Naive B cell (primary cell): ENCODE measurements around the gene ASCC1. TPM values are rescaled to one million over a fixed set of nuclear protein-coding genes. Genes with fewer than 3 reads are reported as not detected.
A peak's percentile ranks its signal among the peaks of the same experiment; 100 is the strongest.

ENCODE experiments used
- ATAC-seq, 2 donors: fragments of 150-1000 bp; cut with Tn5 transposase; 2 replicates each; pipeline ENCODE4 v1.10.0; 2021; ENCODE audit warnings: low read depth in 2 of 2, mild to moderate bottlenecking in 2 of 2, moderate library complexity in 2 of 2
- DNase-seq: peaks from one replicate; pipeline ENCODE4 v3.0.0; 2022
- H3K27ac Mint-ChIP-seq, 6 donors: one replicate each; pipeline ENCODE4 v1.8.0; 2020 to 2022; ENCODE audit warnings: mild to moderate bottlenecking in 6 of 6, mixed read lengths in 6 of 6, moderate library complexity in 5 of 6, inconsistent platforms in 2 of 6
- H3K27me3 Mint-ChIP-seq, 3 donors: one replicate each; pipeline ENCODE4 v1.8.0; 2021 to 2022; ENCODE audit warnings: mixed read lengths in 3 of 3, mild to moderate bottlenecking in 1 of 3
- H3K36me3 Mint-ChIP-seq, 2 donors: one replicate each; pipeline ENCODE4 v1.8.0; 2020 to 2022; ENCODE audit warnings: mixed read lengths in 2 of 2, inconsistent platforms in 1 of 2, mild to moderate bottlenecking in 1 of 2
- H3K4me1 Mint-ChIP-seq, 3 donors: one replicate each; pipeline ENCODE4 v1.8.0; 2020 to 2022; ENCODE audit warnings: mixed read lengths in 3 of 3, inconsistent platforms in 1 of 3, mild to moderate bottlenecking in 1 of 3, moderate library complexity in 1 of 3
- H3K4me3 Mint-ChIP-seq, 8 donors: one replicate each; pipeline ENCODE4 v1.8.0; 2020 to 2022; ENCODE audit warnings: mild to moderate bottlenecking in 8 of 8, mixed read lengths in 8 of 8, moderate library complexity in 8 of 8, inconsistent platforms in 2 of 8
- H3K9me3 Mint-ChIP-seq, 7 donors: one replicate each; pipeline ENCODE4 v1.8.0; 2020 to 2022; ENCODE audit warnings: mixed read lengths in 7 of 7, mild to moderate bottlenecking in 5 of 7, inconsistent platforms in 2 of 7, moderate library complexity in 1 of 7
- polyA plus RNA-seq, 6 donors: library from polyadenylated mRNA; unstranded; fragments of 300-500 nt; fragmentation: Illumina TruSeq; gene quantifications; one replicate each; pipeline ENCODE4 v1.2.3, GENCODE V29; 2021; ENCODE audit warnings: low read depth in 6 of 6

Gene ASCC1
- polyA plus RNA-seq, 6 donors from 2014 or later = 43.8 to 69.0 (median 48.4) TPM

DNA sequence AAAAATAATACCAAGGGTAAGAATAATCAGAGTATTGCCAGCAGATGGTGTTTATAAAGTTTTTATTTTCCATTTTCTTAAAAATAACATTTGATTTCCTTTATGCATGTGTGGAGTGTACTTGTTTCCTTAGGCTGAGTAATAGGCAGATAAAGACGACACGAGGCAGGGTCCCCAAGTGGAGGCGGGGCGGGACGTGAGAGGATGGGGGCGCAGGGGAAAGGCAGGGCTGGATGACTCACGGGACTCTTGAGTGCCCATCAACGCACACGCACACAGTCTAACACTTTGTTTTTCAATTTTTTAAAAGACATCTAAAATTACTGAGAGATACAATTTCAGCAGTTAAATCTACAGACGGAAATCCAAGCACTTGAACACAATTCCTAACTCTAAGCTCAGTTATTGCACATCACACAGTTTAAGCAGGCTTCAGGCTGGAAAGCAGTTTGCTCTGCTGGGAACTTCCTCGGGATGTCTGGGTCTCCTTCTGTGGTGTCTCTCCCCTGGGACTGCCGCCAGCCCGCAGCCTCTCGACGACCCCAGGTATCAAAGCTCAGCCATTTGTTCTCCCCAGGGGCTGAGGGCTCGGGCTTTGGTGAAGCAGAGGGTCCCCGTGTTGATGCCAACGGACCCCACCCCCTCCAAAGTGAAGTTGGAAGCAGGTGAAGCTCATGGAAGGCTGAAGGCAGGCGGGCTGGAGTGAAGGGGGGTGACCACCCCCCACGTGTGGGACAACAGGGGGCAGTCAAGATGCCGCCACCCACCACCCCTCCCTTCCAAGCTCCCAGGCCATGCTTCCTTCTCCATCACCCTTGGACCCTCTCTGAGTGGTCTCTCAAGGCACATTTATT is 156.9 kb downstream of the ASCC1 start:
- DNase-seq (no peak), ATAC-seq (no peak)
- H3K27ac Mint-ChIP-seq = peak overlapping the region; percentile 35 to 88 (median 66)
- peak overlapping the region in 1 of 8 donors; percentile 41 for H3K4me3 Mint-ChIP-seq
- no peaks in the 10 kb centered on the region for H3K27me3 Mint-ChIP-seq
- peaks cover 15 to 20% (median 20%) of the 10 kb centered on the region in 3 donors for H3K4me1 Mint-ChIP-seq
- H3K36me3 Mint-ChIP-seq = no peaks in the 10 kb centered on the region
- no peaks in the 10 kb centered on the region for H3K9me3 Mint-ChIP-seq

- Mint-ChIP-seq H3K36me3 (no peaks in the 10 kb centered on the region), H3K9me3 (no peaks in the 10 kb centered on the region), H3K27ac (peak overlapping the region in 2 of 6 donors; percentile 81 to 88), H3K4me1 (peaks cover 15 to 20% (median 20%) of the 10 kb centered on the region in 3 donors), H3K4me3 (peak overlapping the region in 1 of 8 donors; percentile 41), H3K27me3 (no peaks in the 10 kb centered on the region)
- ATAC-seq (no peak), DNase-seq (no peak)
Measured at GRCh38 chr10:72058347-72058898, 157.7 kb downstream of the ASCC1 start.

DNA sequence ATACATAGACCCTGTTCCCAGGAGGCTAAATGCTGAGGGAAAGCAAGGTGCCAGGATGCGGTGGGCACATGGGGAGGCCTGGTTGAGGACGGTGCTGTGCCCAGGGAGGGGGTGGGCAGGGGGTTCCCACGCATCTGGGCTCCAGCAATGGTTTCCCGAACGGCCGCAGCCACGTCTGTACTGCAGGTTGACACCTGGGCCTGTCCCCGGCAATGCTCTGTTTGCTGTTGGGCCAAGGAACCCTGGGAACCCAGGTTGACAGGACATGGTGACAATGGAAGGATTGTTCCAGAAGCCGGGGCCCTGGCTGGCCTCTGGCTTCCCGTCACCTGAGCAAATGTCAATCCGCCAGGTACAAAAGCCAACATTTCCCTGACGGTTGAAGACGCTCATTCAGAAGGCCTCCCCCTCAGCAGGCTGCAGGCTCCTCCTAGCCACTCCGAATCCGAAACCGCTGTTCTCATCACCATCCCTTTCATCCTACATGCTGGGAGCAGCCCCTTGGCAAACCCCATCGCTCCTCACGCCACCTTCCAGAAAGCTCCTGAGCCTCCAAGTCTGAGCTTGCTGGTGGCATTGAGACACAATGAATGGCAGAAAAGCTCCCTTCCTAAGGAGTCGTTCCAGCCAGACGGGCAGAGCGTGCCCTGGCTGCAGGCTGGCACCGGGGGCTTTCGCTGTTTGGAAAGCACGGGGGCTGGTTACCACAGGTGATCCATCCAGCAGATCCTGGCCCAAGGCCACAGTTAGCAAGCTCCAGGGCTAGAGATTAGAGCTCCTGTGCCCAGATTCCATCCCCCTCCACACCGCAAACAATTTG is 158.9 kb downstream of the ASCC1 start:
- DNase-seq (no peak), ATAC-seq (no peak)

GRCh38 chr10:72056113-72056512 is 160.0 kb downstream of the ASCC1 start:
- no peaks in the 10 kb centered on the region for H3K27me3 Mint-ChIP-seq
- no peak for ATAC-seq
- DNase-seq = no peak
- H3K27ac Mint-ChIP-seq = no peak overlapping the region
- H3K36me3 Mint-ChIP-seq = no peaks in the 10 kb centered on the region
- peaks cover 15 to 20% (median 17%) of the 10 kb centered on the region in 3 donors for H3K4me1 Mint-ChIP-seq
- H3K4me3 Mint-ChIP-seq = no peak overlapping the region
- no peaks in the 10 kb centered on the region for H3K9me3 Mint-ChIP-seq

More for the DNA sequence above, 158.9 kb downstream of the ASCC1 start:
- Mint-ChIP-seq H3K9me3 (no peaks in the 10 kb centered on the region), H3K4me1 (peaks cover 15 to 20% (median 20%) of the 10 kb centered on the region in 3 donors), H3K36me3 (no peaks in the 10 kb centered on the region), H3K27ac (peak overlapping the region in 3 of 6 donors; percentile 11 to 63 (median 37)), H3K4me3 (peak overlapping the region in 1 of 8 donors; percentile 63), H3K27me3 (no peaks in the 10 kb centered on the region)

DNA sequence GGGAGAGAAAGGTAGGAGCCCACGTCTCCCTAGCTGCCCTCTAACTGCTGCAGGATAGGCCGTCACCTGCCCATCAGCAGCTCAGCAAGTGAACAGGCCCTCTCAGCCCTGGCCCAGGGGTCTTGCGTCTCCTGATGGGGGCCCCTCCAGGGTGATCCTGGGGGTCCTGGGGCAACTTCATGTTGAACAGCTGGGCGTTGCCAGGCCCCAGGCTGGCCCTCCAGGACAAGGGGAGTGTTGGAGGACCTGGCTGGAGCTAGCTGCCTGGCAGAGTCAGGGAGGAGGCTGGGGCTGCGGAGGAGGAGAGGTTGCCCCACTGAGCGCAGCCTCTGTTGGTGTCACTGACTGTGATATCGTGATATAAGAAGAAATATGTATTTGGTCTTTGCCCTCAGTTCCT is 162.4 kb downstream of the ASCC1 start:
- DNase-seq = no peak
- Mint-ChIP-seq H3K4me1 (peaks cover 6 to 16% (median 10%) of the 10 kb centered on the region in 3 donors), H3K36me3 (no peaks in the 10 kb centered on the region), H3K4me3 (no peak overlapping the region), H3K27me3 (no peaks in the 10 kb centered on the region), H3K27ac (no peak overlapping the region), H3K9me3 (peaks cover 0 to 8% (median 0%) of the 10 kb centered on the region in 7 donors)
- ATAC-seq = no peak

- H3K27ac Mint-ChIP-seq = peak overlapping the region in 1 of 6 donors; percentile 65
- H3K4me3 Mint-ChIP-seq = no peak overlapping the region
Measured at GRCh38 chr10:72050873-72051272, 165.2 kb downstream of the ASCC1 start.

GRCh38 chr10:72049969-72050781 is 165.9 kb downstream of the ASCC1 start:
- Mint-ChIP-seq H3K27ac (peak overlapping the region in 2 of 6 donors; percentile 56 to 65), H3K4me3 (peak overlapping the region in 1 of 8 donors; percentile 7), H3K36me3 (no peaks in the 10 kb centered on the region)

More at GRCh38 chr10:72050873-72051272, 165.2 kb downstream of the ASCC1 start:
- Mint-ChIP-seq H3K36me3 (no peaks in the 10 kb centered on the region), H3K4me1 (peaks cover 9 to 20% (median 11%) of the 10 kb centered on the region in 3 donors), H3K27me3 (no peaks in the 10 kb centered on the region), H3K9me3 (peaks cover 0 to 8% (median 0%) of the 10 kb centered on the region in 7 donors)
- ATAC-seq (no peak), DNase-seq (no peak)

DNA sequence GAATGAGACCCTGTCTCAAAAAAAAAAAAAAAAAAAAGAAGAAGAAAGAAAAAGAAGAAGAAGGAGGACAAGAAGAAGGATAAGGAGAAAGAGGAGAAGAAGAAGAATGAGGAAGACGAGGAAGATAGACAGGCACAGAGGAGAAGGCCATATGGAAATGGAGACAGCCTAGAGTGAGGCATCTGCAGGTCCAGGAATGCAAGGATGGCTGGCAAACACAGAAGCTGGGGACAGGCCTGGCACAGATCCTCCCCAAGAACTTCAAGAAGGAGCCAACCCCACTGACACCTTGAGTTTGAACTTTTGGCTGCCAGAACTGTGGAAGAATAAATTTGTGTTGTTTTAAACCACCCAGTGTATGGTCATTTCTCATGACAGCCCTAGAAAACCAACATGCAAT is 166.6 kb downstream of the ASCC1 start:
- Mint-ChIP-seq H3K4me3 (peak overlapping the region in 1 of 8 donors; percentile 7), H3K27me3 (no peaks in the 10 kb centered on the region), H3K4me1 (peaks cover 4 to 11% (median 6%) of the 10 kb centered on the region in 3 donors), H3K36me3 (no peaks in the 10 kb centered on the region), H3K27ac (peak overlapping the region in 1 of 6 donors; percentile 55), H3K9me3 (peaks cover 0 to 8% (median 0%) of the 10 kb centered on the region in 7 donors)
- DNase-seq (no peak), ATAC-seq (no peak)

More at GRCh38 chr10:72049969-72050781, 165.9 kb downstream of the ASCC1 start:
- Mint-ChIP-seq H3K27me3 (no peaks in the 10 kb centered on the region), H3K9me3 (peaks cover 0 to 8% (median 0%) of the 10 kb centered on the region in 7 donors), H3K4me1 (peaks cover 9 to 18% (median 11%) of the 10 kb centered on the region in 3 donors)
- ATAC-seq (no peak), DNase-seq (no peak)

GRCh38 chr10:72048450-72049124 is 167.5 kb downstream of the ASCC1 start:
- Mint-ChIP-seq H3K4me3 (peak overlapping the region in 1 of 8 donors; percentile 65), H3K27me3 (no peaks in the 10 kb centered on the region), H3K36me3 (no peaks in the 10 kb centered on the region), H3K9me3 (peaks cover 0 to 8% (median 0%) of the 10 kb centered on the region in 7 donors), H3K4me1 (peaks cover 4 to 9% (median 6%) of the 10 kb centered on the region in 3 donors), H3K27ac (peak overlapping the region in 1 of 6 donors; percentile 81)
- peak; percentile 97 to 98 for ATAC-seq
- DNase-seq = peak; percentile 73
